HEK293 (cell line): ENCODE measurements around the gene NOX5.

Source experiments
- CTCF ChIA-PET: fragments of 350-600 bp; formaldehyde crosslinking; extraction: SDS; loops from one replicate; lab custom pipeline; 2021; ENCODE audit warnings: antibody characterized with exemption; lab: Yijun Ruan, JAX
- POLR2A ChIA-PET: fragments of 300-600 bp; formaldehyde crosslinking; extraction: SDS; loops from one replicate; lab custom pipeline; 2020; ENCODE audit warnings: antibody characterized with exemption, inconsistent platforms; lab: Yijun Ruan, JAX
- H3K27ac ChIP-seq: fragments of 200-500 bp; sonication (Bioruptor generic); 2 replicates; pipeline ENCODE4 v1.5.1; 2014; ENCODE audit warnings: low read depth, low read length, control low read depth, inconsistent platforms; ENCODE audit errors: extremely low read depth
- H3K36me3 ChIP-seq, 2 experiments: fragments of 200-500 bp in 1 of 2; sonication (Bioruptor generic) in 1 of 2; 1 replicate in 1 of 2; 2 replicates in 1 of 2; pipeline ENCODE4 v1.5.1; 2014 to 2017; ENCODE audit warnings: inconsistent platforms in 2 of 2, low read length in 2 of 2; ENCODE audit not compliant: control insufficient read depth in 2 of 2, insufficient read depth in 1 of 2
- H3K4me1 ChIP-seq: fragments of 200-500 bp; sonication (Bioruptor generic); 2 replicates; pipeline ENCODE4 v1.5.1; 2014; ENCODE audit warnings: mild to moderate bottlenecking, low read length, inconsistent platforms; ENCODE audit not compliant: control insufficient read depth, insufficient read depth
- H3K4me3 ChIP-seq: 2 replicates; pipeline ENCODE4 v1.5.1; 2011; ENCODE audit warnings: low read depth, mild to moderate bottlenecking, control low read depth, low read length, moderate library complexity
- H3K9me3 ChIP-seq: fragments of 200-500 bp; sonication (Bioruptor generic); 2 replicates; pipeline ENCODE4 v1.5.1; 2014; ENCODE audit warnings: low read depth, low read length, inconsistent platforms; ENCODE audit not compliant: control insufficient read depth, insufficient read depth
- FEZF1 ChIP-seq: fragments of 450-650 bp; formaldehyde crosslinking; IDR thresholded peaks from 2 replicates; pipeline ENCODE4 v1.5.1; 2016; ENCODE audit warnings: missing biosample characterization, missing genetic modification characterization
- HOXC10 ChIP-seq: sonication (generic); formaldehyde crosslinking; IDR thresholded peaks from 2 replicates; pipeline ENCODE4 v1.8.1; 2023; ENCODE audit warnings: mild to moderate bottlenecking, missing genetic modification reagents
- KLF8 ChIP-seq: fragments of 450-650 bp; formaldehyde crosslinking; IDR thresholded peaks from 2 replicates; pipeline ENCODE4 v1.5.1; 2016; ENCODE audit warnings: missing biosample characterization, missing genetic modification characterization
- KLF9 ChIP-seq: fragments of 450-650 bp; formaldehyde crosslinking; IDR thresholded peaks from 2 replicates; pipeline ENCODE4 v1.5.1; 2016; ENCODE audit warnings: missing biosample characterization, missing genetic modification characterization, low read depth
- ZBTB17 ChIP-seq: fragments of 450-650 bp; formaldehyde crosslinking; IDR thresholded peaks from 2 replicates; pipeline ENCODE4 v1.5.1; 2016; ENCODE audit warnings: missing biosample characterization, missing genetic modification characterization
- ZBTB44 ChIP-seq: fragments of 450-650 bp; IDR thresholded peaks from 2 replicates; pipeline ENCODE4 v1.5.1; 2018; ENCODE audit warnings: missing biosample characterization, mild to moderate bottlenecking, missing genetic modification characterization
- ZBTB49 ChIP-seq: fragments of 450-650 bp; formaldehyde crosslinking; IDR thresholded peaks from 2 replicates; pipeline ENCODE4 v1.5.1; 2016; ENCODE audit warnings: missing biosample characterization, missing genetic modification characterization, low read depth
- ZFP3 ChIP-seq: fragments of 450-650 bp; formaldehyde crosslinking; IDR thresholded peaks from 2 replicates; pipeline ENCODE4 v1.5.1; 2016; ENCODE audit warnings: low read depth, missing biosample characterization, missing genetic modification characterization
- ZNF148 ChIP-seq: fragments of 450-650 bp; formaldehyde crosslinking; IDR thresholded peaks from 2 replicates; pipeline ENCODE4 v1.5.0; 2017; ENCODE audit warnings: missing biosample characterization, missing genetic modification characterization, borderline replicate concordance
- ZNF366 ChIP-seq: fragments of 450-650 bp; formaldehyde crosslinking; conservative IDR thresholded peaks from 2 replicates; pipeline ENCODE4 v1.5.1; 2016; ENCODE audit warnings: missing biosample characterization, missing genetic modification characterization
- ZNF548 ChIP-seq: fragments of 450-650 bp; formaldehyde crosslinking; IDR thresholded peaks from 2 replicates; pipeline ENCODE4 v1.5.1; 2016; ENCODE audit warnings: missing biosample characterization, missing genetic modification characterization
- ZNF610 ChIP-seq: fragments of 450-650 bp; formaldehyde crosslinking; IDR thresholded peaks from 2 replicates; pipeline ENCODE4 v1.5.1; 2016; ENCODE audit warnings: missing biosample characterization, missing genetic modification characterization, borderline replicate concordance
- ZSCAN16 ChIP-seq: fragments of 450-650 bp; formaldehyde crosslinking; IDR thresholded peaks from 2 replicates; pipeline ENCODE4 v1.5.1; 2016; ENCODE audit warnings: missing biosample characterization, missing genetic modification characterization
- ZSCAN5A ChIP-seq: fragments of 450-650 bp; formaldehyde crosslinking; IDR thresholded peaks from 2 replicates; pipeline ENCODE4 v1.5.1; 2016; ENCODE audit warnings: missing biosample characterization, missing genetic modification characterization

NOX5 gene

GRCh38 chr15:69025320-69025719, 10.8 kb downstream of the NOX5 start (continued):
- TF ChIP-seq ZNF148 (tag by site-specific recombination) (no peak), FEZF1 (no peak), ZNF366 (tag by site-specific recombination) (no peak), KLF8 (tag by site-specific recombination) (no peak), HOXC10 (no peak), KLF9 (tag by site-specific recombination) (no peak), ZSCAN5A (no peak), ZFP3 (tag by site-specific recombination) (no peak), ZNF610 (no peak), ZBTB49 (tag by site-specific recombination) (no peak)

- POLR2A ChIA-PET: no interaction called here
- no peaks in the 10 kb centered on the region for H3K36me3 ChIP-seq
- no peaks in the 10 kb centered on the region for H3K4me1 ChIP-seq
- H3K9me3 ChIP-seq: no peaks in the 10 kb centered on the region
- H3K27ac ChIP-seq: no peak overlapping the region
- CTCF ChIA-PET: interaction anchor here (0.9 to 1.2 kb wide), 2 partner anchors 33 to 467 kb away, joined by 3 to 4 read pairs; no protein-coding TSS in a partner anchor
- no peak overlapping the region for H3K4me3 ChIP-seq
- no peak for TF ChIP-seq ZSCAN16 (tag by site-specific recombination)
- TF ChIP-seq ZBTB44 (tag by site-specific recombination): no peak
Observed at GRCh38 chr15:69026355-69026754, 11.9 kb downstream of the NOX5 start.

- peak; percentile 96 for TF ChIP-seq ZNF548
- no peak for TF ChIP-seq ZBTB17 (tag by site-specific recombination)
- Histone ChIP-seq H3K4me3 (no peak overlapping the region), H3K27ac (no peak overlapping the region), H3K36me3 (no peaks in the 10 kb centered on the region), H3K9me3 (no peaks in the 10 kb centered on the region), H3K4me1 (no peaks in the 10 kb centered on the region)
- ChIA-PET POLR2A (no interaction called here), CTCF (interaction anchor here (1.1 kb wide), 1 partner anchor 31 kb away, joined by 4 read pairs; no protein-coding TSS in a partner anchor)
Observed at GRCh38 chr15:69027976-69028518, 13.6 kb downstream of the NOX5 start.
